HG03045 (cell line): ENCODE data around the gene KCNG2.

Experiments
- ATAC-seq: cut with Tn5 transposase; IDR thresholded peaks from one replicate; pipeline ENCODE4 v1.9.1; 2021; ENCODE audit warnings: mild to moderate bottlenecking, moderate library complexity; ENCODE audit not compliant: unreplicated experiment

Gene KCNG2

GRCh38 chr18:79902075-79902474 is 104.3 kb downstream of the KCNG2 start:
- ATAC-seq, result no peak

- no peak for ATAC-seq
These were observed 104.9 kb downstream of the KCNG2 start for GRCh38 chr18:79902640-79903039.

- no peak for ATAC-seq
These were observed 105.4 kb downstream of the KCNG2 start for GRCh38 chr18:79903071-79903635.

GRCh38 chr18:79903787-79904356 is 106.1 kb downstream of the KCNG2 start:
- no peak for ATAC-seq

- no peak for ATAC-seq
These were observed 106.8 kb downstream of the KCNG2 start for GRCh38 chr18:79904357-79905147.

- ATAC-seq, result no peak
These were observed 107.7 kb downstream of the KCNG2 start for GRCh38 chr18:79905389-79905911.

GRCh38 chr18:79905993-79906392 is 108.3 kb downstream of the KCNG2 start:
- no peak for ATAC-seq

GRCh38 chr18:79906706-79907105 is 109.0 kb downstream of the KCNG2 start:
- ATAC-seq, result no peak

- ATAC-seq, result no peak
These were observed 113.0 kb downstream of the KCNG2 start for GRCh38 chr18:79910563-79911343.

GRCh38 chr18:79911344-79912270 is 113.9 kb downstream of the KCNG2 start:
- ATAC-seq, result no peak

- ATAC-seq, result no peak
These were observed 114.8 kb downstream of the KCNG2 start for GRCh38 chr18:79912409-79912991.

- no peak for ATAC-seq
These were observed 115.5 kb downstream of the KCNG2 start for GRCh38 chr18:79912994-79913831.

GRCh38 chr18:79914614-79915160 is 116.9 kb downstream of the KCNG2 start:
- no peak for ATAC-seq

GRCh38 chr18:79915161-79916127 is 117.7 kb downstream of the KCNG2 start:
- no peak for ATAC-seq

GRCh38 chr18:79916128-79916494 is 118.4 kb downstream of the KCNG2 start:
- no peak for ATAC-seq

- no peak for ATAC-seq
These were observed 118.9 kb downstream of the KCNG2 start for GRCh38 chr18:79916546-79917168.
